Fibroblast of lung (primary cell): ENCODE results near the gene UPF1.

Experiments used
- EZH2 ChIP-seq: IDR thresholded peaks from 2 replicates; pipeline ENCODE4 v1.5.1; 2012; ENCODE audit warnings: low read length, control low read depth, mild to moderate bottlenecking; ENCODE audit errors: missing control alignments
- TF ChIP-seq, protein P1 (sequence below), 2 donors: IDR thresholded peaks in 1 of 2; conservative IDR thresholded peaks in 1 of 2; 1 replicate in 1 of 2; 2 replicates in 1 of 2; pipeline ENCODE4 v1.5.1; 2011 to 2012; ENCODE audit warnings: low read length in 2 of 2, control low read depth in 1 of 2, inconsistent platforms in 1 of 2, low read depth in 1 of 2, mild to moderate bottlenecking in 1 of 2

DNA sequence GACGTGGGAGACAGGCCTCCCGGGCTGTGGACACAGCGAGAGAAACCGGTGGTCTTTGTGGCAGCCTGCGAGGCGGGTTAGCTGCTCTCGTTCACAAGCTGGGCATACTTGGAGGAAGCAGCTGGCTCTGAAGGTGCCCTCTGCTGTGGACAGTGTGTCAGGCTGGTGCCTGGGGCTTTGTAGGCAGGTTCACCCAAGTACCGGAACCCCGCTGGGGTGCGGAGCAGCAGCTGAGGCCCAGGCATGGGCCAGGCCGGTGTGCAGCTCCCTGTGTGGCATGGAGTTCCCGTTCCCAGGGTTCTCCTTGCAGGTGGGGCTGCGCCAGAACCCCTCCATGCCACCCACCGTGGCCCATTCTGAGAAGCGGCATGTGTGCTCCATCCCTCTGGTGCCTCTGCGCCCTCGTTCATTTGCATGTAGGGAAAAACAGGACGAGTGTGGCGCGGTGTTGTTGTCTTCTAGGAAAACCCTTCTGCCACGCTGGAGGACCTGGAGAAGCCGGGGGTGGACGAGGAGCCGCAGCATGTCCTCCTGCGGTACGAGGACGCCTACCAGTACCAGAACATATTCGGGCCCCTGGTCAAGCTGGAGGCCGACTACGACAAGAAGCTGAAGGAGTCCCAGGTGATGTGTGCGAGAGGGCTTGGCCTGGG lies 20.0 kb downstream of the UPF1 start:
- TF ChIP-seq, protein P1, sequence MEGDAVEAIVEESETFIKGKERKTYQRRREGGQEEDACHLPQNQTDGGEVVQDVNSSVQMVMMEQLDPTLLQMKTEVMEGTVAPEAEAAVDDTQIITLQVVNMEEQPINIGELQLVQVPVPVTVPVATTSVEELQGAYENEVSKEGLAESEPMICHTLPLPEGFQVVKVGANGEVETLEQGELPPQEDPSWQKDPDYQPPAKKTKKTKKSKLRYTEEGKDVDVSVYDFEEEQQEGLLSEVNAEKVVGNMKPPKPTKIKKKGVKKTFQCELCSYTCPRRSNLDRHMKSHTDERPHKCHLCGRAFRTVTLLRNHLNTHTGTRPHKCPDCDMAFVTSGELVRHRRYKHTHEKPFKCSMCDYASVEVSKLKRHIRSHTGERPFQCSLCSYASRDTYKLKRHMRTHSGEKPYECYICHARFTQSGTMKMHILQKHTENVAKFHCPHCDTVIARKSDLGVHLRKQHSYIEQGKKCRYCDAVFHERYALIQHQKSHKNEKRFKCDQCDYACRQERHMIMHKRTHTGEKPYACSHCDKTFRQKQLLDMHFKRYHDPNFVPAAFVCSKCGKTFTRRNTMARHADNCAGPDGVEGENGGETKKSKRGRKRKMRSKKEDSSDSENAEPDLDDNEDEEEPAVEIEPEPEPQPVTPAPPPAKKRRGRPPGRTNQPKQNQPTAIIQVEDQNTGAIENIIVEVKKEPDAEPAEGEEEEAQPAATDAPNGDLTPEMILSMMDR (conservative IDR thresholded peaks at IDR 0.05 in 1 of 2, IDR thresholded peaks at IDR 0.05 in 1 of 2; ENCODE audit: low read depth in 1 of 2, low read length in 2 of 2): no peak
- TF ChIP-seq EZH2: no peak
